ENCODE data around the gene ZNF74.
"Not testable (repeated sequence)": the region's sequence is repeated elsewhere in the genome, so short reads cannot be mapped to it uniquely, and the experiment has no call there.

The ZNF74 gene

DNA sequence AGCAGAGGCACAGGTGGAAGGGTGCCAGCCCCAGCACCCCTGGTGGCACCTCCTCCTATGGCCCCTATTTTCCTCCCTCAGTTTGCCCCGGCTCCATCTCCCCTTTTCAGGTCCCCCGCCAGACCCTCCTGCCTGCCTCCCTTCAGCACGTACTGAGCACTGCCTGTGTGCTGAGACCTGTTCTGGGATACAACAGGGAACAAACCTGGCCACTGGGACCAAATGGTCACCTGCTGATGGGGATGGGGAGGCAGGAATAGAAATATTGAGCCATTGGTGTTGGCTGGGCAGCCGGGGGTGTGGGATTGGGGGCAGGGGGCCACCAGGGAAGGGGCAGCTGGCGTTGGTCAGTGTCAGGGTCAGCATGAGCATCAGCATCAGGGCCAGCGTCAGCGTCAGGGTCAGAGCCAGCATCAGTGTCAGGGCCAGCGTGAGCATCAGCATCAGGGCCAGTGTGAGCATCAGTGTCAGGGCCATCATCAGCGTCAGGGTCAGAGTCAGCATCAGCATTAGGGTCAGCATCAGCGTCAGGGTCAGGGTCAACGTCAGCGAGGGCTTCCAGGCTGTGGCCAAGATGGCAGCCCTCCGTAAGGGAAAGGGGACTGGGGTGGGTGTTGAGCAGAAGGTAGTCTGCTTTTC, 7.5 kb downstream of the ZNF74 start:
- no peak for DNase-seq

DNA sequence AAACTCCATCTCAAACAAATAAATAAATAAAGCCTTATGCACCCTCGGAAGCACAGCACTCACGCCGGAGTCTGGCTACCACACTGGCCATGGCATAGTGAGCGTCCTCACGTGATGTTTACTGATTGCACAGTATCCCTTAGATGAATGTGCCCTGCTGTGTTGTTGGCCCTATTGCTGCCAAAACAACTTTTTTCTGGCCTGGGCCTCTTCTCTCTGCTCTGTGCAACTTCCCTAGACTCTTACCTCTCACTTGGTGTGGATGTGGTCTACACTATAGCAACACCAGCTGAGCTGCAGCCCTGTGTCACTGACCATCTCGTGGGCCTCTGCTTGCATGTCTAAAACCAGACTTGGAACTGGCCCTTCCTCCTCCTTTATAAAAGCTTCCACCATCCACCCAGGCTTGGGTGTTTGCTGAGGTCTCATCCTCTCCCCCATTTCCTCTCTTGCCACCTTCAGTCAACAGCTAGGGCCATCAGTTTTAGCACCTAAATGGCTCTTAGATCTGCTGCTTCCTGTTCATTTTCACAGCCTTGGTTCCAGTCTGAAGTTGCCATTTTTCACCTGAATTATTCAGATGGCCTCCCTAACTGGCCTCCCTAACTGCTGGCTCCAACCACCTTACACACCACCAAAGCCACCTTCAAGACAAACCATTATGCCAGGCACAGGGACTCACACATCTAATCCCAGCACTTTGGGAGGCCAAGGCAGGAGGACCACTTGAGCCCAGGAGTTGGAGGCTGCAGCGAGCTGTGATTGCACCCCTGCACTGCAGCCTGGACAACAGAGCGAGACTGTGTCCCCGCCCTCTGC, 9.2 kb downstream of the ZNF74 start:
- DNase-seq = no peak

DNA sequence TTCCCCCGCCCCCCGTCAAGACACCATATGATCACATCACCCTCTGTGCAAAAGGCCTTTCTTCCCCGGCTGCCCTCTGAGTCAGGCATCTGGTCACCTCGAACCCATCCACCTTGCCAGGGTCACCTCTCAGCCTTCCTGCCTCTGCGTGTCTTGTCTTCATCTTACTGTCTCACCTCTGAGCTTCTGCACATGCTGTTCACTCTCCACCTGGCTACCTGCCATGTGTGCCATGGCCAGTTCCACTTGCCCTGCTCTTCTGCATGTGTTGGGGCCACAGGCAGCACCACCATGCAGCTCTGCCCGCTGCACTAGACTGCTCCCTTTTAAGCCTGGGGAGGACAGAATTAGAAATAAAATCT, 9.8 kb downstream of the ZNF74 start:
- no peak for DNase-seq

DNA sequence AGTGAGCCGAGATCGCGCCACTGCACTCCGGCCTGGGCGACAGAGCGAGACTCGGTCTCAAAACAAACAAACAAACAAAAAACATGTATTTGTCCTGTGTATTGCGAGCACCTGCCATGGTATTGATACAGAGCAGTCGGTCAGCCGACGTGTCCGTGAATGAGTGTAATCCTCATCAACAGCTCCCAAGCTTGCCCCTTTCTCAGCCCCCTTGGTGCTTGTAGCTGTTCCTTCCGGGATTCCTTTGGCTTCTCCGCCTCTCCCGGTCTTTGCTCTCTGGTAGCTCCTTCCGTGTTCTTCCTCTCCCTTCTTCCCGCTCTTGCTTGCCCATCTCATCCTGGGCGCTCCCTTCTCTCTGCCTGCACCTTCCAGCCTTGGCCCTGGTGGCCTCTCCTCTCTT, 10.9 kb downstream of the ZNF74 start:
- DNase-seq = no peak

DNA sequence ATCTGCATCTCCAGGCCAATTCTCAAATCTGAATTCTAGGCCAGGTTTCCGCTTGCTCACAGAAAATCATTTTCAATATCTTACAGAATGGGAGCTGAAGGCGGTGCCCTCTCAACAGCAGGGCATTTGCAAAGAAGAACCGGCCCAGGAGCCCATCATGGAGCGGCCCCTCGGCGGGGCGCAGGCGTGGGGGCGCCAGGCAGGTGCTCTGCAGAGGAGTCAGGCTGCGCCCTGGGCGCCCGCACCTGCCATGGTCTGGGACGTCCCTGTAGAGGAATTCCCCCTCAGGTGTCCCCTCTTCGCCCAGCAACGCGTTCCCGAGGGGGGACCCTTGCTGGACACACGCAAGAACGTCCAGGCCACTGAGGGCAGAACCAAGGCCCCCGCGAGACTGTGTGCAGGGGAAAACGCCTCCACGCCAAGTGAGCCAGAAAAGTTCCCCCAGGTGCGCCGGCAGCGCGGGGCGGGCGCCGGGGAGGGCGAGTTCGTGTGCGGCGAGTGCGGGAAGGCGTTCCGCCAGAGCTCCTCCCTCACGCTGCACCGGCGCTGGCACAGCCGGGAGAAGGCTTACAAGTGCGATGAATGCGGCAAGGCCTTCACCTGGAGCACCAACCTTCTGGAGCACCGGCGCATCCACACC, 11.5 kb downstream of the ZNF74 start:
- no peak for DNase-seq

DNA sequence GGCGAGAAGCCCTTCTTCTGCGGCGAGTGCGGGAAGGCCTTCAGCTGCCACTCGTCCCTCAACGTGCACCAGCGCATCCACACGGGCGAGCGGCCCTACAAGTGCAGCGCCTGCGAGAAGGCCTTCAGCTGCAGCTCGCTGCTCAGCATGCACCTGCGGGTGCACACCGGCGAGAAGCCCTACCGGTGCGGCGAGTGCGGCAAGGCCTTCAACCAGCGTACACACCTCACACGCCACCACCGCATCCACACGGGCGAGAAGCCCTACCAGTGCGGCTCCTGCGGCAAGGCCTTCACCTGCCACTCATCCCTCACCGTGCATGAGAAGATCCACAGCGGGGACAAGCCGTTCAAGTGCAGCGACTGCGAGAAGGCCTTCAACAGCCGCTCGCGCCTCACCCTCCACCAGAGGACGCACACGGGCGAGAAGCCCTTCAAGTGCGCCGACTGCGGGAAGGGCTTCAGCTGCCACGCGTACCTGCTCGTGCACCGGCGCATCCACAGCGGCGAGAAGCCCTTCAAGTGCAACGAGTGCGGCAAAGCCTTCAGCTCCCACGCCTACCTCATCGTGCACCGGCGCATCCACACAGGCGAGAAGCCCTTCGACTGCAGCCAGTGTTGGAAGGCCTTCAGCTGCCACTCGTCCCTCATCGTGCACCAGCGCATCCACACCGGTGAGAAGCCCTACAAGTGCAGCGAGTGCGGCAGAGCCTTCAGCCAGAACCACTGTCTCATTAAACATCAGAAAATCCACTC, 12.2 kb downstream of the ZNF74 start:
- DNase-seq = no peak

DNA sequence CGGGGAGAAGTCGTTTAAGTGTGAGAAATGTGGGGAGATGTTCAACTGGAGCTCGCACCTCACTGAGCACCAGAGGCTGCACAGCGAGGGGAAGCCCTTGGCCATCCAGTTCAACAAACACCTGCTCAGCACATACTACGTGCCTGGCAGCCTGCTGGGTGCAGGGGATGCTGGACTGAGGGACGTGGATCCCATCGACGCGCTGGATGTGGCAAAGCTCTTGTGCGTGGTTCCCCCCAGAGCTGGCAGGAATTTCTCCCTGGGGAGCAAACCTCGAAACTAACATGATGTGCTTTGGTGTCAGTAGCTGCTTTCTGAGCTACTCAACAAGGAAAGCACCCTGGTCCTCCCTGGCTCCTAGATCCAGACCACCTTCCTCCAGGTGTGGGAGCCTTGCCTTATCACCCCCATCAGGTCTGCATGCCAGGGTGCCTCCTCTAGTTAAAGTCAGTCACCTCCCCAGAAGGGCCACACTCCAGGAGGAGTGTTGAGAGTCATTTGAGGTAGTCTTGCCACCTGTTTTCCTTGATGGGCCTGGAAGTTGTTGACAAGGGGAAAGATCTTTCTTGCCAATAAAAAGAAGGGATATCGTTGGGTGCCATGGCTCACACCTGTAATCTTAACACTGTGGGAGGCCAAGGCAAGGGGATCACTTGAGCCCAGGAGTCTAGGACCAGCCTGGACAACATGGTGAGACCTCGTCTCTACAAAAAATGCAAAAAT, 12.9 kb downstream of the ZNF74 start:
- no peak for DNase-seq

DNA sequence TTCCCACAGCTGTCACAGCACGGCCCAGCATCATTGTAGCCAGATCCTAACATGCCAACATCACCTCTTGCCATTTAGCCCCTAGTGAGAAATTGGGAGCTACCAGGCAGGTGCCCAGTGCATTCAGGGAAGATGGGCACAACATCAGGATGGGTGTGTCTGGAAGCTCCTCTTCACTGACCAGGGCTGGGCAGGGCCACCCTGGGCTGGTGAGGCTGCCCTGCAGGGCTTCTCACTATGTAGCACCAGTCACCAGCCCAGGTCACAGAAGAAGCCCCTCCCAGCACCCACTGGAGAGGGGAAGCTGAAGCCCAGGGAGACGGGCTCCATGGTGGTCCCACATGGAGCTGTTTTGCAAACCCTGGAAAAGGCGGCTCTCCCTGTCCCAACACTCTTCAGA, 13.9 kb downstream of the ZNF74 start:
- no peak for DNase-seq

DNA sequence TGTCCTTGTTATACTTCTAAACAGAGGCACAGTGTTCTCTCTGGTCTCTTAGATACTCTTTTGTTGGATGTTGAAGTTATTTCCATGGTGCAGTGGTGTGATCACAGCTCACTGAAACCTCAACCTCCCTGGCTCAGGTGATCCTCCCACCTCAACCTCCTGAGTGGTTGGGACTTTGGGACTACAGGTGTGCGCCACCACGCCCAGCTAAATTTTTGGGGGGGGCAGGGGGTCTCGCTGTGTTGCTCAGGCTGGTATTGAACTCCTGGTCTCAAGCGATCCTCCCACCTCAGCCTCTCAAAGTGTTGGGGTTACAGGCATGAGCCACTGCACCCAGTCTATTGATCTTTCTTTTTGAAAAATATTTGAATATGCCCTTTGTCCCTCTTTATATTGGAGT, 14.9 kb downstream of the ZNF74 start:
- no peak for DNase-seq

DNA sequence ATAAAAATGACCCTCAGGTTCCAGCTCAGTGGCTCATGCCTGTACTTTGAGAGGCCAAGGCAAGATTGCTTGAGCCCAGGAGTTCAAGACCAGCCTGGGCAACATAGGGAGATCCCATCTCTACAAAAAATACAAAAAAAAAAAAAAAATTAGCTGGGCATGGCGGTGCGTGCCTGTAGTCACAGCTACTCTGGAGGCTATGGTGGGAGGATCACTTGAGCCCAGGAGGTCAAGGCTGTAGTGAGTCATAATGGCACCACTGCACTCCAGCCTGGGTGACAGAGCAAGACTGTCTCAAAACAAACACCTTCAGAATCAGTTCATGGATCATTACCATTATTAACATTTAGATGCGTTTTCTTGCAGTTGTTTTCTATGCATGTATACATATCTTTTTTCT, 15.4 kb downstream of the ZNF74 start:
- not testable (repeated sequence) for DNase-seq

DNA sequence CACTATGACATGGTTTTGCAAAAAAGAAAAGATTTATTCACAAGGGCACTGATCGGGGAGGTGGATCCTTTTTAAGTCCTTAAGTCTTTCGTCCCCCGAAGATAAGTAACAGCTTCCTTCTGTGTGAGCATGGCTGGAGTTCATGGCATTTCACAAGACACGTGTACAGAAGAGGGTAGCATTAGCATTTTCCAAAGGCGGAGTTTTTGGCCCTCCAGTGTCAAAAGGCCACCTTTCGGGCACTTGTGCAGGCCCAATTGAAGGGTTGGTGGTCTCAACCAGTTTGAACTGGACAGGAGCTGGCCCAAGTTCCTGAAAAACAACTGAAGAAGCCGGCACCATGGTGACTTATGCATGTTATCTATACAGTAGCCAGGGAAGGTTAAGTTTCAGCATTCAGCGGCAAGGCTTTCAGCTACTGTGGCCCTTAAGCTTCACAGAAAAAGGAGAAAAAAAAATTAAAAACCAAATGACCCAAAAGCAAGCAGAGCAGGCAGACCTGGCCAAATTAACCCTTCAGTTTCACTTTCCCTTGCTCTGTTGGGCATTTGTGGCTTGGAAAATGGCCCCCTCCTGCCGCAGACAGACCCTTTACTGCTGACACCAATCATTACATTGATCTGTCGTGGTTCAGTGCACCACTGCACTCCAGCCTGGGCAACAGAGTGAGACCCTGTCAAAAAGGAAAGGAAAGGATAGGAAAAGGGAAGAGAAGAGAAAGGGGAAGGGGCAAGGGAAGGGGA, 18.7 kb downstream of the ZNF74 start:
- DNase-seq = no peak

DNA sequence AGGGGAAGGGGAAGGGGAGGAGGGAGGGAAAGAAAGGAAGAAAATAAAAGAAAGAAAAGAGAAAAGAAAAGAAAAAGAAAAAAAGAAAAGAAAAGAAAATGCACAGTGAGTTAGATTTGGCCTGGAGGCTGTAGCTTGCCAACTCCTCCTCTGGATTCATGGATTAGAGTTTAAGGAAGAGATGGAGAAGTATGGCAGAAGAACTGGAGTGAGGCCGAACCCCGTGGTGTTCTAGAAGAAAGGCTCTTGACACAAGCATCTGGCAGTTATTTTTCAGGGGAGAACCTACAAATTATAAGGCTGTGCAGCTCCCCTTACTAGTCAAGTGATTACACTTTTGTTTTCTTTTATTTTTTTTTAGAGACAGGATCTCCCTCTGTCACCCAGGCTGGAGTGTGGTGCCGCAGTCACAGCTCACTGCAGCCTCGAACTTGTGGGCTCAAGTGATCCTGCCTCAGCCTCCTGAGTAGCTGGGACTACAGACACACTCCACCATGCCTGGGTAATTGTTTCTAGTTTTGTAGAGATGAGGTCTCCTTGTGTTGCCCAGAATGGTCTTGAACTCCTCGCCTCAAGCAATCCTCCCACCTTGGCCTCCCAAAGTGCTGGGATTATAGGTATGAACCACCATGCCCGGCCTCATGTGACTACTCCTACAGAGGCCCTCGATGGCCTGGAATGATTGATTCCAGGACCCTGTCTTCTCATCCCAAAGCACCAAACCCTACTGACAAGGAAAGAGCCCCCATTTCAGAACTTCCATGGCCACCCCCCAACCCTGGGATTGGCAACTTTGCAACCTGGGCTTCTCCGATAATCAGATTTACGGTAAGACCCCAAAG, 19.5 kb downstream of the ZNF74 start:
- no peak for DNase-seq

DNA sequence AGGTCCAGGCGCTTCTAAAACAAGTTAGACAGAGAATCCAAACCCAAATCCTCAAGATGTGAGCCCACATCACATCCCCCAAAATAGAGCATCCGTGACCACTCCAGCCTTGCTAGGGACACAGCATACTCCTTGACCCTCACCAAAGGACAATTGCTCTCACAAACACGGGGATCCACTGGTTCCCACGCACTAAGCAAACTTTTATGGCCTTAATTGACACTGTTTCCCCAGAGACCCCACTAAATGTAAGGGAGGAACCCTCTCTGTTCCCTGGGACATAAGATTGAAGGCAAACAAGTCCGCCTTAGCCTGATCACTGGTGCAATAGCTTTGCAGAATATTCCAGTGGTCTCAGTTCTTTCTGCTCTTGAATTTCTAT, 20.1 kb downstream of the ZNF74 start:
- DNase-seq = no peak

DNA sequence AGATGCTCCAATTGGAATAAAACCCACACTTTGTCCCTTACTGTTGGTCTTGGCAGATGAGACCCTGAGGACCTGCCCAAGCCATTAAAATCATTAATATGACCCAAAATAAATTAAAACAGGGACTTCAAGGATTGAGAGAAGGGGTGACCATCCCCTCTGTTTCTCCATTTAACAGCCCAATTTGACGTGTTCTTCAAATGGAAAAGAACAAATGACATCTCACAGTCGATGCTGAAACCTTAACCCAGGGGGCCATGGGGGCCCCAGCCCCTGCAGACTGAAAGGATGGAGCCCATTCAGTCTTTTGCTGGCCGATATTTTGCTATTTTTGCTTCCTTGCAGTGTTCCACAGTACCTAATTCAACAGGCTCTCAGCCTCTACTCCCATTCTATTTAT, 20.5 kb downstream of the ZNF74 start:
- no peak for DNase-seq

DNA sequence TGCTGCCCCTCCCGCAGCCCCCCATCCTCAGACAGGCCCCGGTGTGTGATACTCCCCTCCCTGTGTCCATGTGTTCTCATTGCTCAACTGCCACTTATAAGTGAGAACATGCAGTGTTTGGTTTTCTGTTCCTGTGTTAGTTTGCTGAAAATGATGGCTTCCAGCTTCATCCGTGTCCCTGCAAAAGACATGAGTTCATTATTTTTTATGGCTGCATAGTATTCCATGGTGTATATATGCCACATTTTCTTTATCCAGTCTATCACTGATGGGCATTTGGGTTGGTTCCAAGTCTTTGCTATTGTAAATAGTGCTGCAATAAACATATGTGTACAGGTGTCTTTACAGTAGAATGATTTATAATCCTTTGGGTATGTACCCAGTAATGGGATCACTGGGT, 21.3 kb downstream of the ZNF74 start:
- DNase-seq = not testable (repeated sequence)

DNA sequence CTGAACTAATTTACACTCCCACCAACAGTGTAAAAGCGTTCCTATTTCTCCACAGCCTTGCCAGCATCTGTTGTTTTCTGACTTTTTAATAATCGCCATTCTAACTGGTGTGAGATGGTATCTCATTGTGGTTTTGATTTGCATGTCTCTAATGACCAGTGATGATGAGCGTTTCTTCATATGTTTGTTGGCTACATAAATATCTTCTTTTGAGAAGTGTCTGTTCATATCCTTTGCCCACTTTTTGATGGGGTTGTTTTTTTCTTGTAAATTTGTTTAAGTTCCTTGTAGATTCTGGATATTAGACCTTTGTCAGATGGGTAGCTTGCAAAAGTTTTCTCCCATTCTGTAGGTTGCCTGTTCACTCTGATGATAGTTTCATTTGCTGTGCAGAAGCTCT, 21.7 kb downstream of the ZNF74 start:
- DNase-seq = not testable (repeated sequence)

DNA sequence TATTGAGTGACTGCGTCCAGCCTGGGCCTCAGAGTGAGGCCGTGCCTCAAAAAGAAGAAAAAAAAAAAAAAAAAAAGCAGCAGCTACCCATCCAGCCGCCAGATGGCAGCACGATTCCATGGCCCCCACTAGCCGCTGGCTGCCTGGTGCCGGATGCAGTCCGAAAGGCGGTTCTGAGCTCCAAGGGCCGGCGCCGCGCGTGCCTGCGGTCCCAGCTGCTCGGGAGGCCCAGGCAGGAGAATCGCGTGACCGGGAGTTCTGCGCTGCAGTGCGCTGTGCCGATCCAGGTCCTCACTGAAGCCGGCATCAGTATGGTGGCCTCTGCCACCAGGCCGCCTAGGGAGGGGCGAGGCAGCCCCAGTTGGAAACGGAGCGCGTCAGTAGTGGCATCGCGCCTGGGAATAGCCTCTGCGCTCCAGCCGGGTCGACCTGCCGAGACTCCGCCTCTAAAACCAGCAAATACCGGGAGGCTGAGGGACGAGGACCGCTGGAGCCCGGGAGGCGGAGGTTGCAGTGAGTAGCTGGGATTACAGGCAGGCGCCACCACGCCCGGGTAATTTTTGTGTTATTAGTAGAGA, 24.3 kb downstream of the ZNF74 start:
- peak; percentile 72 for DNase-seq

DNA sequence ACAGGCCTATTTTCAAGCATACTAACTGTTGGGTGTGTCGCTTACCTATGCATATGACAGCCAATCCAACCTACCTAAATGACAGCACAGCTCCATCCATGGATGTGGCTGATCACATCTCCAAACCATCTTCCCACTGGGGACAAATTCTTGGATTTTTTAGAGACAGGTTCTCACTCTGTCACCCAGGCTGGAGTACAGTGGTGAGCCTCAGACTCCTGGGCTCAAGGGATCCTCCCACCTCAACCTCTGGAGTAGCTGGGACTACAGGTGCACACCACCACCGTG, 25.7 kb downstream of the ZNF74 start:
- no peak for DNase-seq

DNA sequence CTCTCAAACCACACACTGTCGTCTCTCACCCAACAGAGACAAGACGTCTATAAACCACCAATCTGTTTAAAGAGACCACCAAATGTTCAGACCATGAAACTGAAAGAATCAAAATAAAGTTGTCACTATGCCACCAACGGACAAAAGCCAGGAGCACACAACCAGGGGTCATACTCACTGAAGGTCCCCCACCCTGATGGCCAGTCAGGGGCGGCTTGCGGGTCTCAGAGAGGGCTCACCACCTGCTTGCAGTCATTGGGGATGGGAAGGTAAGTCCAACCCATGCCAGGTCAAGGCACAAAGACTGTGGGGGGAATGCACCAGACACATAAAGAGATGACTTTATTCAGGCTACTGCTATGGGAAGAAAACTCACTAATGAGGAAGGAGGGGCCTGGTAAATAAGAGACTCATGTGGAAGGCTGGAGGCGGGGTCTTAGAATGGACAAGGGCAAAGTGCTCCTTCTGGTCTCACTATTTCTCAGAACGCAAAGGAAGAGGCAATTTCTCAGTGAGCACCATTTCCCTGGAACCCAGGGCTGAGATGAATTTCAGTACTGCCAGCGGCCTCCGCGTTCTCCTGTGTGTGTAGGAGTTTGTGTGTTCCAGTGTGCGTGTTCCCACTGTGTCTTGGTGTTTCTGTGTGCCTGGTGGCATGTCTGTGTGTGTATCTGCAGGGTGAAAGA, 26.3 kb downstream of the ZNF74 start:
- no peak for DNase-seq

DNA sequence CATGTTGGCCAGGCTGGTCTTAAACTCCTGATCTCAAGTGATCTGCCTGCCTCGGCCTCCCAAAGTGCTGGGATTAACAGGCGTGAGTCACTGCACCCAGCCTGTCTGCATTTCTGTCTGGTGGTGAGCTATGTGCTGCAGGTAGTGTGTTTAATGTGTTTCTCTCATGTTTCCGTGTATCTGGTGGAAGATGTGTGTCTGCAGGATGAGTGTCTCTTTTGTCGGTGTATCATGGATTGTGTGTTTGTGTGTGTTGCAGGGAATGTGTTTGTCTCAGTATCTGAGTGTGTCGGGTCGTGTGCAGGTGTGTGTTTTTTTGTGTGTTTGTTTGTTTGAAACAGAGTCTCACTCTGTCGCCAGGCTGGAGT, 27.5 kb downstream of the ZNF74 start:
- DNase-seq = no peak

Measured in activated naive CD4-positive, alpha-beta T cell treated with Interleukin-2 at 50 U/mL for 16 hours (primary cell).